GM13977 (cell line): ENCODE measurements around the gene GPRASP1.

Source experiments
- DNase-seq: peaks from one replicate; pipeline ENCODE4 v3.0.0; 2012; ENCODE audit warnings: low spot score
- CTCF ChIP-seq: IDR thresholded peaks from 2 replicates; pipeline ENCODE4 v1.5.1; 2012; ENCODE audit warnings: mild to moderate bottlenecking, control low read depth; ENCODE audit not compliant: insufficient read depth; ENCODE audit errors: extremely low read depth, missing control alignments
- in situ Hi-C: fragments of 300-500 bp; cut with MboI; formaldehyde crosslinking; loops from one replicate; pipeline ENCODE4 v1.12.0; 2022; ENCODE audit warnings: low sequenced_read_pairs, low pct_unique_long_range_greater_than_20kb, mixed read lengths, inconsistent platforms; ENCODE audit not compliant: unreplicated experiment

GPRASP1 gene

GRCh38 chrX:102697494-102697893 is 46.2 kb downstream of the GPRASP1 start:
- in situ Hi-C loops: no loop called here
- TF ChIP-seq CTCF: no peak
- no peak for DNase-seq
